T-helper 1 cell (primary cell): ENCODE measurements around the gene RPL39.
A peak's percentile ranks its signal among the peaks of the same experiment; 100 is the strongest.
"Not testable (repeated sequence)": the region's sequence is repeated elsewhere in the genome, so short reads cannot be mapped to it uniquely, and the experiment has no call there.

Experiments
- DNase-seq, 5 donors: peaks; one replicate each; pipeline ENCODE4 v3.0.0-alpha.2; 2012 to 2020
- total RNA-seq, 4 donors: gene quantifications; one replicate each; lab custom pipeline; 2026; lab: John Stamatoyannopoulos, UW

RPL39 gene
- 367 to 465 (median 446) reads per million in 4 donors for total RNA-seq

DNA sequence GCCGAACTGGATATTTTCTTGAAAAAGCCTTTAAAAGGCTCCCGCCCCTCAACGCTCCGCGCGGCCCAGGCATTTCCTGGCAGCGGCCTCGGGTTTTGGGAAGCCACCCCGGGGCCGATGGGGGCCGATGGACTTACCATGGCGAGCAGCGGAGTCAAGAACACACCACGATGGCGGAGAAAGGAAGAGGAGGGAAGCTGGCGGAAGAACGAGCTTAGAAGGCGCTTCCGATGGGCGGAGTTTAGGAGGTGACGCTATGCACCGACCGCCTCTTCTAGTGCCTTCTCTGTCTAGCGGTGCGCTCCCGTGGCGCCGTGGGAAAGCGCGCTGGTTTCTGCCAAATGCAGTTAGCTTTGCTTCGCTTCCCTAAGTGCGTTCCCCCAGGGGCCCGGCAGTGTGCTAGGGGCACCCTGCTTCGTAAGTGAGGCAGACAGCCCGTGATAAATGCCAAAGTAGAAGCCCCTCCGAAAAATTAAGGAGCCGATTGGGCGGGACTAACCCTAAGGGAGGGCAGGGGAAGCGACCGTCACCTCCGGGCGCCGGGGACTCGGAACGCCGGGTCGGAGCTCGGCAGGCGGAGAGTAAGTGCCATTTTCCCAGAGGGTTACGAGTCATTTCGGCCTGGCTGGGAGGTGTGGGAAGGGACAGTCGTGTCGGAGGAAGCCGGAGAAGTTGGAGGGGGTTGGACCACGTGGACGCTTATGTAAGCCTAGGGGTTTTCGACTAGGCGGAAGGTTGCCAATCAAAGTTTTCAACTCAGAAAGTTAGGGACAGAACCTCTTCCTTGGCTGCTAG, at the start of gene RPL39:
Gene RPL39 (minus strand): TSS at position 194 of the 795 bp plus-strand sequence. CDS start 54 bp downstream, at position 140.
- DNase-seq = peak; percentile 56 to 88 (median 74)

DNA sequence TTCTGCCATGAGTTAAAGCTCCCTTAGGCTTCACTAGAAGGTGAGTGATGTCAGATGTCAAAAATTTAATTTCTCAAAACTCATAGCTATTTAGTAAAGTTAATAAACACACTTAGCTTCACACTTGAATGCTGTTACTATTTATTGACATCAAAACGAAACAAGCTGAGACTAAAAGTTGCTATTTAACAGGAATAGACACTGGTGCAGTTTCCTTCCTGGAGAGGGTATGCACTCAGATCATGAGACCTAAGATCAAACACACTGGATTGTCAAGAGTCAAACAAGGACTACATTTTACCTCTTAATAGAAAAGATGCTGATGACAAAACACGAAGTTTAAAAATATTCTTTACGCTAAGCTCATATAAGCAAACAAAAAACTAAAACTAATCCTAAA, 42.5 kb upstream of the RPL39 start:
- DNase-seq = no peak

DNA sequence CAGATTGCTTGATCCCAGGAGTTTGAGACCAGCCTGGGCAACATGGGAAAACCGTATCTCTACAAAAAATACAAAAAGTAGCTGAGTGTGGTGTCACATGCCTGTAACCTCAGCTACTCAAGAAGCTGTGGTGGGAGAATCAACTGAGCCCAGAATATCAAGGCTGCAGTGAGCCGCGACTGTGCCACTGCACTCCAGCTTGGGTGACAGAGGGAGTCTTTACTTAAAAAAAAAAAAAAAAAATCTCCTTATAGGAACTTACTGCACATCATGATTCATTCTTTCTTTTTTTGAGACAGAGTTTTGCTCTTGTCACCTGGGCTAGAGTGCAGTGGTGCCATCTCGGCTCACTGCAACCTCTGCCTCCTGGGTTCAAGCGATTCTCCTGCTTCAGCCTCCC, 37.0 kb upstream of the RPL39 start:
- no peak for DNase-seq

DNA sequence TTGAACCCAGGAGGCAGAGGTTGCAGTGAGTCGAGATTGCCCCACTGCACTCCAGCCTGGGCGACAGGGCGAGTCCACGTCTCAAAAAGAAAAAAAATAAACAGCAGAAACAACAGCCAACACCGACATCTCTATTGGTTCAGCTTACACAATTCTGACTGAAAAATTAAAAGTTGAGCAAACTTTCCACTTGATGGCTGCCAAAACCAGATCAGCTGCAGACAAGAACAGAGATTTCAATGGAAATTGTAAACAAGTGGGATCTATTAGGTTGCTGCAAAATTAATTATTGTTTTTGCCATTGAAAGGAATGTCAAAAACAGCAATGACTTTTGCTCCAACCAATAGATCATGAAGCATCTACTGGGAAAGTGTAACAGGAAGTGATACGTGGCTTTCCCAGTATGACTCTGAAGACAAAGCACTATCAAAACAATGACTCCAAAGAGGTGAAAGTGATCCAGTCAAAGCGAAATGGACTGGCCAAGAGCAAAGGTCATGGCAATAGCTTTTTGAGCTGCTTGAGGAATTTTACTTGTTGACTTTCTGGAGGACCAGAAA, 35.0 kb upstream of the RPL39 start:
- peak in 1 of 5 donors; percentile 42 for DNase-seq

DNA sequence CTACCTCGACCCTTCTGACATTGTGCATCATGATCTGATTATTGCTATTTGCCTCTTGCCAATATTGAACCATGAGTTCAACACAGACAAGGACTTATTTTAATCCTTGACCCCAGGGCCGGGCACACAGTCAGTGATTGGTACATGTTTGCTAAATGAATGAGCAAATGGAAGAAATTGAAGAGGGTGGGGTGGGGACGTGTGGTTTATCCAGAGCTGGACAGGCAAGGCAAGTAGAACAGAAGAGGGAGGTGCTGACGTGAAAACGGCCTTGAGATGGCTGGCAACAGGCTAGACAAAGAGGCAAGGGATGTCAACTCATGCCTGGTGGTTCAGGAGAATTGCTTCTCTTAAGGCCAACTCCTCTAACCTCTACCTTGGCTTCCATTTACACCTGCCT, 32.8 kb upstream of the RPL39 start:
- DNase-seq = not testable (repeated sequence)

DNA sequence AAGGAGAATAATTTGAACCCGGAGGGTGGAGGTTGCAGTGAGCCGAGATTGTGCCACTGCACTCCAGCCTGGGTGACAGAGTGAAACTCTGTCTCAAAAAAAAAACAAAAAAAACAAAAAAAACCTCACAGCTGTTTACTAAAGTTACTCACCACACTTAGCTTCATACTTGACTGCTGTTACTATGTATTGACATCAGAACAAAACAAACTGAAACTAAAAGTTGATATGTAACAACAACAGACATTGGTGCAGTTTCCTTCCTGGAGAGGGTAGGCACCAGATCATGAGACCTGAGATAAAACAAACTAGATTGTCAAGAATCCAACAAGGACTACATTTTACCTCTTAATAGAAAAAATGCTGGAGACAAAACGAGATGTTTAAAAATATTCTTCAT, 30.3 kb upstream of the RPL39 start:
- peak in 2 of 5 donors; percentile 0 to 78 for DNase-seq

DNA sequence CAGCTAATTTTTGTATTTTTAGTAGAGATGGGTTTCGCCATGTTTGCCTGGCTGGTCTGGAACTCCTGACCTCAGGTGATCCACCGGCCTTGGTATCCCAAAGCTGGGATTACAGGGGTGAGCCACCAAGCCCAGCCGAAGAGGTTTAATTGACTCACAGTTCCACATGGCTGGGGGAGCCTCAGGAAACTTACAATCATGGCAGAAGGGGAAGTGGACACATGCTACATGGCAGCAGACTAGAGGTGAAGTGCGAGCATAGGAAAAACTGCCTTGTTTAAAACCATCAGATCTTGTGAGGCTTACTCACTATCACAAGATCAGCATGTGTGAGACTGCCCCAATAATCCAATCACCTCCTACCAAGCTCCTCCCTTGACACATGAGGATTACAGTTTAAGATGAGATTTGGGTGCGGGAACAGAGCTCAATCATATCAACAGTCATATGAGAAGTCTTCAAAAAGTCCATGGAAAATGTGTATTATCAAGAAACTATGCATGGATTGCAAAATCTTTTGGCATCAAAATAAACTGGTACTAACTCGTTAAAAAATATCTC, 25.8 kb upstream of the RPL39 start:
- DNase-seq = no peak

DNA sequence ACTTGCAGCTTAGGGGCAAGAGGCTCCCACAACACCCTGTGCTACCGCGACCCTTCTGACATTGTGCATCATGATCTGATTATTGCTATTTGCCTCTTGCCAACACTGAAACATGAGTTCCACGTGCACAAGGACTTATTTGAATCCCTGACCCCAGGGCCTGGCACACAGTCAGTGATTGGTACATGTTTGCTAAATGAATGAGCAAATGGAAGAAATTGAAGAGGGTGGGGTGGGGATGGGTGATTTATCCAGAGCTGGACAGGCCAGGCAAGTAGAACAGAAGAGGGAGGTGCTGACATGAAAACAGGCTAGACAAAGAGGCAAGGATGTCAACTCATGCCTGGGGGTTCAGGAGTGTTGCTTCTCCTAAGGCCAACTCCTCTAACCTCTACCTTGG, 24.9 kb upstream of the RPL39 start:
- DNase-seq = no peak

DNA sequence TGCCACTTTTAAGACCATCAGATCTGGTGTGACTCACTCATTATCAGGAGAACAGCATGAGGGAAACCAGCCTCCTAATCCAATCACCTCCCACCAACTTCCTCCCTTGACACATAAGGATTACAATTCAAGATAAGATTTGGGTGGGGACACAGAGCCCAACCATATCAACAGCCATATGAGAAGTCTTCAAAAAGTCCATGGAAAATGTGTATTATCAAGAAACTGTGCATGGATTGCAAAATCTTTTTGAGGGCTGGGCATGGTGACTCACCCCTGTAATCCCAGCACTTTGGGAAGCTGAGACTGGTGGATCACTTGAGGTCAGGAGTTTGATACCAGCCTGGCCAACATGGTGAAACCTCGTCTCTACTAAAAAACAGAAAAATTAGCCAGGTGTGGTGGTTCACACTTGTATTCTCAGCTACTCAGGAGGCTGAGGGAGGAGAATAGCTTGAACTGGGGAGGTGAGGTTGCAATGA, 17.8 kb upstream of the RPL39 start:
- DNase-seq = no peak

DNA sequence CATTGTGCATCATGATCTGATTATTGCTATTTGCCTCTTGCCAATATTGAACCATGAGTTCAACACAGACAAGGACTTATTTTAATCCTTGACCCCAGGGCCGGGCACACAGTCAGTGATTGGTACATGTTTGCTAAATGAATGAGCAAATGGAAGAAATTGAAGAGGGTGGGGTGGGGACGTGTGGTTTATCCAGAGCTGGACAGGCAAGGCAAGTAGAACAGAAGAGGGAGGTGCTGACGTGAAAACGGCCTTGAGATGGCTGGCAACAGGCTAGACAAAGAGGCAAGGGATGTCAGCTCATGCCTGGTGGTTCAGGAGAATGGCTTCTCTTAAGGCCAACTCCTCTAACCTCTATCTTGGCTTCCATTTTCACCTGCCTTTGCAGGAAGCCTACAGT, 17.0 kb upstream of the RPL39 start:
- not testable (repeated sequence) for DNase-seq

DNA sequence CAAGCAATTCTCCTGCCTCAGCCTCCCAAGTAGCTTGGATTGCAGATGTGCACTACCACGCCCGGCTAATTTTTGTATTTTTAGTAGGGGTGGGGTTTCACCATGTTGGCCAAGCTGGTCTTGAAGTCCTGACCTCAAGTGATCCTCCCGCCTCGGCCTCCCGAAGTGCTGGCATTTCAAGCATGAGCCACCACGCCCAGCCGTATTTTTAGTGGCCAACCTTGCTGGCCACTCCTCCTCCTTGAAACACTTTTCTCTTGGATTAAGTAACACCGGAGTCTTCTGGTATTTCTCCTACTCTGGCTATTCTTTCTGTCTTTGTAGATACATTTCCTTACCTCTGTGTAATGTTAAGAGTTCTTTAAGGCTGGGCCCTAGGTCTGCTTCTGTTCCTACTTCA, 11.1 kb upstream of the RPL39 start:
- DNase-seq = no peak

DNA sequence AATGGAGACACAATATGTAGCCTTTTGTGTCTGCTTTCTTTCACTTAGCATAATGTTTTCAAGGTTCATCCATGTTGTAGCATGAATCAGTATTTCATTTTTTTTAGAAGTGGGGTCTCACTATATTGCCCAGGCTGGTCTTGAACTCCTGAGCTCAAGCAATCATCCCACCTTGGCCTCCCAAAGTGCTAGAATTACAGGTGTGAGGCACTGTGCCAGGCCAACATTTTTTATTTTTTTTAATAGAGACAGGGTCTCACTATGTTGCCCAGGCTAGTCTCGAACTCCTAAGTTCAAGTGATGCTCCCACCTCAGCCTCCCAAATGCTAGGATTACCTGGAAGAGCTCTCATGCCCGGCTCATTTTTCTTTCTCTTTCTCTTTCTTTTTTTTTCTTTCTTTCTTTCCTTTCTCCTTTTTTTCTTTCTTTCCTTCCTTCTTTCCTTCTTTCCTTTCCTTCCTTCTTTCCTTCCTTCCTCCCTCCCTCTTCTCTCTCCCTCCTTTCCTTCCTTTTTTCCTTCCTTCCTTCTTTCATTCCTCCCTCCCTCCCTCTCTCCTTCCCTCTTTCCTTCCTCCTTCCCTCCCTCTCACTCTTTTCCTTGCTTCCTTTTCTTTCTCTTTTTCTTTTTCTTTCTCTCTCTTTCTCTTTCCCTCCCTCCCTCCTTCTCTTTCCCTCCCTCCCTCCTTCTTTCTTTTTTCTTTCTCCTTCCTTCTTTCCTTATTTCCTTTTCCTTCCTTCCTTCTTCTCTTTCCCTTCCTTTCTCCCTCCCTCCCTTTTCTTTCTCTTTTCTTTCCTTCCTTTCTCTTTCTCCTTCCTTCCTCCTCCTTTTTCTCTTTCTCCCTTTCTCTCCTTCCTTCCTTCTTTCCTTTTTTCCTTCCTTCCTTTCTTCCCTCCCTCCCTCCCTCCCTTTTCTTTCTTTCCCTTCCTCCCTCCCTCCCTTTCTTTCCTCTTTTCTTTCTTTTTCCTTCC, 10.1 kb upstream of the RPL39 start:
- DNase-seq = no peak

DNA sequence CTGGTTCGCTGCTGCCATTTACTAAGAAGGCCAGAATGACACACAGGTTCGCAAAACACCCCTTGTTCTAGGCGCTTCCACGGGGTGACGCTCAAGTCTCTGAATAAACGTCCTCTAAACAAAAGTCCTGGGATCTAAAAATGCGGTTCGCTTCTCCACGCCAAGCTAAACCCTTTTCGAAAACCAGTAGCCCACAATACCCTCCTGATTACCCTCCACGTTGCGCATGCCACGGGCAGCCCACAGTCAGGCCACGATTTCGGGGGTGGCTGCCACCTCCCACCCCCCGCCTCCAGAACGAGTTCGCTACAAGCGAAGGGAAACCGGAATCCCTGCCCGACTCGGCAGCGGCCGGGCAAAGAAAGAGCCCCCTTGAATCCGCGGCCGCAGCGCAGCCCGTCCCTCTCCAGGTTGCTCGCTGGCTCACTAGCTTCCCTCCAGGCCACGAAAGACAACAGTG, 423 bp downstream of the RPL39 start:
- DNase-seq = peak in 4 of 5 donors; percentile 15 to 53 (median 17)

DNA sequence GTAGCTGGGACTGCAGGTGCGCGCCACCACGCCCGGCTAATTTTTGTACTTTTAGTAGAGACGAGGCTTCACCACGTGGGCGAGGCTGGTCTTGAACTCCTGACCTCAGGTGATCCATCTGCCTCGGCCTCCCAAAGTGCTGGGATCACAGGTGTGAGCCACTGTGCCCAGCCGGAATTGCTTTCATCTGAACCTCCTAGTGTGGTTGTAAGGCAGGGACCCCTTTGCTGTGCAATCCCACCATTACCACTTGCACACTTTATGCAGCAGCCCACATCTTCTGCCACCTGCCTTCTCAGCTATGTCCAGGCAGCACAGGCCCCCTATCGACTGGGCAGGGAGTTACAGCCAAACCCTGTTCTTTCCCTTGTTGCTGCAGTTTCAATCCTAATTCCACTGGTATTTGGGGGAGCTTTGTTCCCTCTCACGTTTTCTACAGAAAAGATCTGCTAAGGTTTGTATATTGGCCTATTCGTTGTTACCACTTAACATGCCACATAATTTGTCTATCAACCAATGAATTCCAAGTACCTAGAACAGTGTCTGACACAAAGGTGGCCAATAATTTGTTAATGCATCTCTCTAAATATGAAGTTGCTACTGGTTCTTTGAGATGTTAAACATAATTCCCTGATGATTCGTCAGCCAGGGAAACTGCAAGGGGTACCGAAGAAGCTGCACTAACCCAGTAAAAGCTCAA, 6.5 kb downstream of the RPL39 start:
- peak in 4 of 5 donors; percentile 20 to 51 (median 34) for DNase-seq

DNA sequence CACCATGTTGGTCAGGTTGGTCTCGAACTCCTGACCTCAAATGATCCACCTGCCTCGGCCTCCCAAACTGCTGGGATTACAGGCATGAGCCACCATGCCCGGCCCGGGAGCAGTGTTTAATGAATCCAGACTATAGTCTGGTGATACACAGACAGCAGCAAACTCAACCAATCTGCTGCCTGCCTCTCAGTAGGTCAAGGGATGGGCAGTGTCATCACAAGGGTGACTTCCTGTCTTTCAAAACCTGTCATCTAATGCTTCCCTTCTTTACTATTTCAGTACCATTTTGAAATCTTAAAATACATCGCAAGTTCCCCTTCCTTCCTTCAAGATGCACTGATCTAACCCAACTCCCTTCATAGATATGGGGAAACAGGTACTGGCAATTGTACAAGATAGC, 8.4 kb downstream of the RPL39 start:
- no peak for DNase-seq

DNA sequence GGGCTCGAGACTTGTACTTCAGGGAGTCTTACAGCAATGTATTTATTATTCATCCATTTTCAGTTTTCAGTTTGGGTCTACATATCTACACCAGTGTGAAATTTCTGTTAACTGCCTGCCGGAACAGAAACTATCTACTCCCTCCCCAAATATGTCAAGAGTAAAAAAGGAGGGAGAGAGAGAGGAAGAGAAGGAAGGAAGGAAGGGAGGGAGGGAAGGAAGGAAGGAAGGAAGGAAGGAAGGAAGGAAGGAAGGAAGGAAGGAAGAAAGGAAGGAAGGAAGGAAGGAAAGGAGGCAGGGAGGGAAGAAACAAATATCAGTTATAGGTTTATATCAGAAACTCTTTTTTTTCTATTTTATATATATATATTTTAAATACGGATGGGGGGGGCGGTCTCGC, 12.6 kb downstream of the RPL39 start:
- DNase-seq = no peak

DNA sequence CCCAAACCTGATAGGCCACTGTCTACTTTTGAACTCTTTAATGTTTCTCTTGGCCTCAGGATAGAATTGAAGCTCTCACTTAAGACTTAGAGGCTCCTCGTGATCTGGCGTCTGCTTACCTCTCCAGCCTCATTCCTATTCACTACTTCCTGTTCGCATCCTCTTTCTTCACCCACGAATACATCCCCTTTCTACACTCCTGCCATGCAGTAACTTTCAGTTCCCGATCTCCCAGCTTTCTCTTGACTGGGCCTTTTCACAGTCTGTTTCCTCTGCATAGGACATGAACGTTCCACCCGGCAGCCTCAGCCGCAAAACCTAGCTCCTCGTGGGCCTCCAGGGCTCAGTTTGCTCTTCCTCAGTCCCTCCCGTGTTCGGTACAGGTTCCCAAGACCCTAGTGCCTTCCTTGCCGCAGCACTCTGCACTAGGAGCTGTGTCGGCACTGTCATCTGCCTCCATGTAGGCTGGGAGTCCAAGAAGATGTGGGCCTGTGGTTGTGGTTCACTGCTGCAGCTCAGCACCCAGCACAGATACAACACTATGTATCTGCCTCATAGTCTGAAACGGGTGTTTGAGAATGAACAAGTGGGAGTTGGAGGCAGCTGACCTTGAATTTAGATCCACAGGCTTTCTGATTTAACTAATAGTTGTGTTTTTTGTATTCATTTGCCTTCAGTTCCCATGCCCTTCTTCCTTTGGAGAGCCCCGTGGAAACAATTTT, 15.8 kb downstream of the RPL39 start:
- no peak for DNase-seq

DNA sequence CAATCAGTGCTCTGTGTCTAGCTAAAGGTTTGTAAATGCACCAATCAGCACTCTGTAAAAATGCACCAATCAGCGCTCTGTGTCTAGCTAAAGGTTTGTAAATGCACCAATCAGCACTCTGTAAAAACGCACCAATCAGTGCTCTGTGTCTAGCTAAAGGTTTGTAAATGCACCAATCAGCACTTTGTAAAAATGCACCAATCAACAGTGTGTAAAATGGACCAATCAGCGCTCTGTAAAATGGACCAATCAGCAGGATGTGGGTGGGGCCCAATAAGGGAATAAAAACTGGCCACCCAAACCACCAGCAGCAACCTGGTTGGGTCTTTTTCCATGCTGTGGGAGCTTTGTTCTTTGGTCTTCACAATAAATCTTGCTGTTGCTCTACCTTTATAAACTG, 22.0 kb downstream of the RPL39 start:
- not testable (repeated sequence) for DNase-seq

DNA sequence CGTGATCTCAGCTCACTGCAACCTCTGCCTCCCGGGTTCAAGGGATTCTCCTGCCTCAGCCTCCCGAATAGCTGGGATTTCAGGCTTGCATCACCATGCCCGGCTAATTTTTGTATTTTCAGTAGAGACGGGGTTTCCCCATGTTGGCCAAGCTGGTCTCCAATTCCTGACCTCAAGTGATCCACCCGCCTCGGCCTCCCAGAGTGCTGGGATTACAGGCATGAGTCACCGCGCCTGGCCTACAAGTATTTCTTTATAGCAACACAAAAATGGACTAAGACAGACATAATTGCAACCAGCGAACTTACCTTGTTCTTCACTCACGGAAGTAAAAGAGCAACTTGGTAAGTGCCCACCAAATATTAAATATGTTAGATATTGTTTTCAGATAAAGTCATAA, 23.0 kb downstream of the RPL39 start:
- not testable (repeated sequence) for DNase-seq

DNA sequence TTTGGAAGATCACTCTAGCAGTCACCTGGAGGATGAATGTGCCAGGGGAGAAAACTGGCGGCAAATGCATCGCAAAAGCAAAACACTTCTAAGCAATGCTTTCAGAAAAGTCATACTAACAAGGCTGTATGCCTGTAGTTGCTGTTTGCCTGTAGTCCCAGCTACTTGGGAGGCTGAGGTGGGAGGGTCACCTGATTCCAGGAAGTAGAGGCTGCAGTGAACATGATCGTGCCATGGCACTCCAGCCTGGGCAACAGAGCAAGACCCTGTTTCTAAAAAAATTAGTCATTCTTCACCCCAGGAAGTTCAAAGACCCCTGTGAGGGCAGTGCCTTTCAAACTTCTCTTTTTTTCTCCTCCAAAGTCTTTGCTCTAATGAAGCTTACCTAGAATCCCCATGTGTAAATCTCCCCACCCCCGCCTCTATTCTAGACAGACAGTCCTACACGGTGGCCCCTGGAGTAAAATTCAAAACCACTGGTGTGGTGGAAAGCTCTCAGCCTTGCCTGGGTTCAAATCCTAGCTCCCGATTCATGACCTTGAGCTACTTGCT, 27.5 kb downstream of the RPL39 start:
- no peak for DNase-seq

DNA sequence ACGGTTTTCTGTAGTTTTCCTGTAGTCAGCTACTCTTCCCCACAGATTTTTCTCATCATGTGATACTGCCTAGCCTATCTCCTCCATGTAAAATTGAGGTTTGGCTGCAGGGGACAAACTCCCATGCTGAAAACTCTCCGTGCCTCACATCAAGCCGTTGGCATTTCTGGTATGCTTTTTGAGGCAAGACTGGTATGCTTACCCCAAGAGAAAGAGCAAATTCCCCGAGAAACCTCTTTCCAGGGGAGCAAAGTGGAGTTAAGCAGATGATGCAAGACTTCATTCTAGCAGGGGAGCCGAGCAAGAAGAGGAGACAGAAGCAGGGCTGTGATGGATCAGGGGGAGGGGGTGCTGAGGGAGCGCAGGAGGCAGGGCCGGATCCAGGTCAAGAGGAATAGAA, 28.2 kb downstream of the RPL39 start:
- DNase-seq = no peak
